ENCODE data around the gene LPP. TPM values are rescaled to one million over a fixed set of nuclear protein-coding genes. Genes with fewer than 3 reads are reported as not detected.

LPP gene
- total and polyA plus RNA-seq, 2 of the 13 experiments (the other 11 are each of a cell fraction or from before 2014, with no cell fraction given), result 19.2 to 29.9 TPM

GRCh38 chr3:188634285-188634684, 480.3 kb downstream of the LPP start:
- 94% methylated on average over 7 of the region's 8 CpGs for WGBS (ENCODE audit: low lambda C conversion rate)
- POLR2A ChIA-PET, result no interaction called here
- ATAC-seq (no peak), DNase-seq (ENCODE audit: low spot score) (no peak), FAIRE-seq (no peak)
- no TSS peak for BruUV-seq (replicated peaks)
- Histone ChIP-seq H3K36me3 (replicated peaks in 1 of 2; ENCODE audit: control insufficient read depth in 1 of 2, insufficient read depth in 2 of 2, low read length in 2 of 2) (0 out of 5 replicates have a peak, but pooled peaks cover 0 to 7% of the 10 kb centered on the region in 2 experiments), H3K79me2 (ENCODE audit: insufficient read depth, low read length) (no peaks in the 10 kb centered on the region), H3K9ac (ENCODE audit: insufficient read depth, low read depth, low read length) (no peak overlapping the region), H3K4me1 (ENCODE audit: insufficient read depth, low read length) (no peaks in the 10 kb centered on the region; the same call in 1 of the 2 replicates), H3K27ac (ENCODE audit: extremely low read length, insufficient read depth, low read length) (no peak overlapping the region), H2AFZ (ENCODE audit: low read length) (no peak overlapping the region), H3K9me3 (ENCODE audit: low read length) (no peaks in the 10 kb centered on the region), H4K20me1 (ENCODE audit: insufficient read depth, low read length) (no peaks in the 10 kb centered on the region), H3K27me3 (ENCODE audit: control insufficient read depth in 1 of 2, insufficient read depth in 2 of 2, low read length in 2 of 2) (no peaks in the 10 kb centered on the region), H3K4me2 (ENCODE audit: low read depth, low read length) (no peak overlapping the region), H3K4me3 (replicated peaks in 1 of 3; ENCODE audit: insufficient read depth in 1 of 3, low read depth in 2 of 3, low read length in 3 of 3) (no peak overlapping the region)
- in situ Hi-C loops (cut with HindIII; ENCODE audit: extremely low pct_ligation_motif_present, low pct_unique_long_range_greater_than_20kb) (no loop called here), intact Hi-C loops (cut with micrococcal nuclease; ENCODE audit: unreplicated experiment) (no loop called here)
- TF ChIP-seq ZNF232 (CRISPR knock-in tag; IDR thresholded peaks at IDR 0.05; ENCODE audit: borderline replicate concordance) (no peak), FOXK1 (CRISPR knock-in tag; IDR thresholded peaks at IDR 0.05; ENCODE audit: borderline replicate concordance, low read depth) (no peak), KLF12 (CRISPR knock-in tag; IDR thresholded peaks at IDR 0.05; ENCODE audit: borderline replicate concordance) (no peak), MIER3 (CRISPR knock-in tag; IDR thresholded peaks at IDR 0.05; ENCODE audit: borderline replicate concordance) (no peak), PITX1 (CRISPR knock-in tag; IDR thresholded peaks at IDR 0.05) (no peak), ZNF639 (CRISPR knock-in tag; conservative IDR thresholded peaks at IDR 0.05) (no peak), ZSCAN20 (CRISPR knock-in tag; IDR thresholded peaks at IDR 0.05; ENCODE audit: borderline replicate concordance) (no peak), ZNF264 (CRISPR knock-in tag; IDR thresholded peaks at IDR 0.05) (no peak), NFYC (CRISPR knock-in tag; IDR thresholded peaks at IDR 0.05) (no peak), BCLAF1 (IDR thresholded peaks at IDR 0.05) (no peak), NFE2L2 (IDR thresholded peaks at IDR 0.05; ENCODE audit: low read length) (no peak), ZNF12 (CRISPR knock-in tag; IDR thresholded peaks at IDR 0.05) (no peak), ETV6 (CRISPR knock-in tag; conservative IDR thresholded peaks at IDR 0.05) (no peak), NR1H2 (CRISPR knock-in tag; IDR thresholded peaks at IDR 0.05; ENCODE audit: borderline replicate concordance, low read depth) (no peak), ZNF234 (CRISPR knock-in tag; conservative IDR thresholded peaks at IDR 0.05) (no peak)
- TF ChIP-seq, protein P1, sequence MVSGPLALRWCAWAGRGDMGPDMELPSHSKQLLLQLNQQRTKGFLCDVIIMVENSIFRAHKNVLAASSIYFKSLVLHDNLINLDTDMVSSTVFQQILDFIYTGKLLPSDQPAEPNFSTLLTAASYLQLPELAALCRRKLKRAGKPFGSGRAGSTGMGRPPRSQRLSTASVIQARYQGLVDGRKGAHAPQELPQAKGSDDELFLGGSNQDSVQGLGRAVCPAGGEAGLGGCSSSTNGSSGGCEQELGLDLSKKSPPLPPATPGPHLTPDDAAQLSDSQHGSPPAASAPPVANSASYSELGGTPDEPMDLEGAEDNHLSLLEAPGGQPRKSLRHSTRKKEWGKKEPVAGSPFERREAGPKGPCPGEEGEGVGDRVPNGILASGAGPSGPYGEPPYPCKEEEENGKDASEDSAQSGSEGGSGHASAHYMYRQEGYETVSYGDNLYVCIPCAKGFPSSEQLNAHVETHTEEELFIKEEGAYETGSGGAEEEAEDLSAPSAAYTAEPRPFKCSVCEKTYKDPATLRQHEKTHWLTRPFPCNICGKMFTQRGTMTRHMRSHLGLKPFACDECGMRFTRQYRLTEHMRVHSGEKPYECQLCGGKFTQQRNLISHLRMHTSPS (CRISPR knock-in tag; IDR thresholded peaks at IDR 0.05; ENCODE audit: low read depth), result no peak
- TF ChIP-seq, protein P2, sequence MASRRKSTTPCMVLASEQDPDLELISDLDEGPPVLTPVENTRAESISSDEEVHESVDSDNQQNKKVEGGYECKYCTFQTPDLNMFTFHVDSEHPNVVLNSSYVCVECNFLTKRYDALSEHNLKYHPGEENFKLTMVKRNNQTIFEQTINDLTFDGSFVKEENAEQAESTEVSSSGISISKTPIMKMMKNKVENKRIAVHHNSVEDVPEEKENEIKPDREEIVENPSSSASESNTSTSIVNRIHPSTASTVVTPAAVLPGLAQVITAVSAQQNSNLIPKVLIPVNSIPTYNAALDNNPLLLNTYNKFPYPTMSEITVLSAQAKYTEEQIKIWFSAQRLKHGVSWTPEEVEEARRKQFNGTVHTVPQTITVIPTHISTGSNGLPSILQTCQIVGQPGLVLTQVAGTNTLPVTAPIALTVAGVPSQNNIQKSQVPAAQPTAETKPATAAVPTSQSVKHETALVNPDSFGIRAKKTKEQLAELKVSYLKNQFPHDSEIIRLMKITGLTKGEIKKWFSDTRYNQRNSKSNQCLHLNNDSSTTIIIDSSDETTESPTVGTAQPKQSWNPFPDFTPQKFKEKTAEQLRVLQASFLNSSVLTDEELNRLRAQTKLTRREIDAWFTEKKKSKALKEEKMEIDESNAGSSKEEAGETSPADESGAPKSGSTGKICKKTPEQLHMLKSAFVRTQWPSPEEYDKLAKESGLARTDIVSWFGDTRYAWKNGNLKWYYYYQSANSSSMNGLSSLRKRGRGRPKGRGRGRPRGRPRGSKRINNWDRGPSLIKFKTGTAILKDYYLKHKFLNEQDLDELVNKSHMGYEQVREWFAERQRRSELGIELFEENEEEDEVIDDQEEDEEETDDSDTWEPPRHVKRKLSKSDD (CRISPR knock-in tag; IDR thresholded peaks at IDR 0.05; ENCODE audit: low read depth), result no peak
- CTCF ChIA-PET (ENCODE audit: low intra/inter-chr PET ratio, low total read pairs), result no interaction called here
